ENCODE measurements around the gene AGA. TPM values are rescaled to one million over a fixed set of nuclear protein-coding genes. Genes with fewer than 3 reads are reported as not detected.

The AGA gene
- total RNA-seq, 2 donors from 2014 or later = 21.8 to 34.1 TPM

- Histone ChIP-seq H3K36me3 (no peaks in the 10 kb centered on the region), H3K27ac (no peak overlapping the region), H3K4me3 (no peak overlapping the region), H3K27me3 (replicated peaks; ENCODE audit: insufficient read depth) (no peaks in the 10 kb centered on the region), H3K9me3 (no peaks in the 10 kb centered on the region), H3K4me1 (ENCODE audit: control insufficient read depth in 1 of 2, low read depth in 2 of 2) (no peaks in the 10 kb centered on the region)
- ATAC-seq (ENCODE audit: insufficient number of reproducible peaks, low FRiP score, low read depth) = no peak
- no peak for TF ChIP-seq CTCF (IDR thresholded peaks at IDR 0.05)
- DNase-seq (ENCODE audit: low spot score) = no peak
Measured at GRCh38 chr4:177450426-177451107, 8.3 kb upstream of the AGA start.

DNA sequence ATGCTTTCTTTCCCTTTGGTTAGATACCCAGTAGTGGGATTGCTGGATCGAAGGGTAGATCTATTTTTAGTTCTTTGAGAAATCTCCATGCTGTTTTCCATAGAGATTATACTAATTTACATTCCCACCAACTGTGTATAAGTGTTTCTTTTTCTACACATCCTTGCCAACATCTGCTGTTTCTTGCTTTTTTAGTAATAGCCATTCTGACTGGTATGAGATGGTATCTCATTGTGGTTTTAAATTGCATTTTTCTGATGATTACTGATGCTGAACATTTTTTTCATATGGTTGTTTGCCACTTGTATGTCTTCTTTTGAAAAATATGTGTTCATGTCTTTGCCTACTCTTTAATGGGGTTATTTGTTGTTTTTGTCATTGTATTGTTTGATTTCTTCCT, 6.6 kb upstream of the AGA start:
- ATAC-seq (ENCODE audit: insufficient number of reproducible peaks, low FRiP score, low read depth) (no peak), DNase-seq (ENCODE audit: low spot score) (no peak)
- Histone ChIP-seq H3K9me3 (no peaks in the 10 kb centered on the region), H3K27me3 (replicated peaks; ENCODE audit: insufficient read depth) (no peaks in the 10 kb centered on the region), H3K36me3 (no peaks in the 10 kb centered on the region), H3K27ac (no peak overlapping the region), H3K4me1 (ENCODE audit: control insufficient read depth in 1 of 2, low read depth in 2 of 2) (no peaks in the 10 kb centered on the region), H3K4me3 (no peak overlapping the region)
- TF ChIP-seq CTCF (IDR thresholded peaks at IDR 0.05) = no peak

DNA sequence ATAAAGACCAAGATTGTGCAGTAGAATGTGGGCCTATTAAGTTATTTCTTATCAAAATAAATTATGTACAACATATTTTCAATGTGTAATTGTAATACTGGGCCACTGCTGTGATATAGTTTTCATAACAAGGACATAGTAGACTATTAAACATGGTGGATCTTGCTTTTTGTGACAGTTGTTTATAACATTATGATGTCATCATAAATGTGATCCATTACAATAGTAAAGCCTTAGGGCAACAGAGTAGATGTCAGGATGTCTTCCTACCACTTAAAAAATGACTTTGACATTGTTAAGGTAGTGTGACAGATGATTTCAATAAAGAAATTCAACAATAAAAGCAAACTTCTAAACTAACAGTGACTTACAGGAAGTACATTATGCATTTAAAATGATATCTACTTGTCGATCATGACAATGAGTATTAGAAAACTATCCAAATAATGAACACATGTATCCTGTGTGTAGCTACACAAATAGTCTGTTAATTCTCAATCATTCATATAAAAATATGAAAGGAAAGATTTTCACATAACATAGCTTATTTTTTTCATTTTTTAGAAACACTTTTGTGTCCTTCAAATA, 5.3 kb upstream of the AGA start:
- Histone ChIP-seq H3K27ac (no peak overlapping the region), H3K4me3 (no peak overlapping the region), H3K27me3 (replicated peaks; ENCODE audit: insufficient read depth) (no peaks in the 10 kb centered on the region), H3K9me3 (no peaks in the 10 kb centered on the region), H3K36me3 (no peaks in the 10 kb centered on the region), H3K4me1 (ENCODE audit: control insufficient read depth in 1 of 2, low read depth in 2 of 2) (peaks cover 0 to 4% of the 10 kb centered on the region in 2 donors)
- no peak for TF ChIP-seq CTCF (IDR thresholded peaks at IDR 0.05)
- DNase-seq (ENCODE audit: low spot score) = no peak
- no peak for ATAC-seq (ENCODE audit: insufficient number of reproducible peaks, low FRiP score, low read depth)

- ATAC-seq (ENCODE audit: insufficient number of reproducible peaks, low FRiP score, low read depth) (no peak), DNase-seq (ENCODE audit: low spot score) (no peak)
- H3K9me3 ChIP-seq = no peaks in the 10 kb centered on the region
- H3K4me1 ChIP-seq (ENCODE audit: control insufficient read depth in 1 of 2, low read depth in 2 of 2) = peaks cover 0 to 6% of the 10 kb centered on the region in 2 donors
- TF ChIP-seq CTCF (IDR thresholded peaks at IDR 0.05) = no peak
- no peak overlapping the region for H3K4me3 ChIP-seq
- no peak overlapping the region for H3K27ac ChIP-seq
- H3K27me3 ChIP-seq (replicated peaks; ENCODE audit: insufficient read depth) = no peaks in the 10 kb centered on the region
- H3K36me3 ChIP-seq = no peaks in the 10 kb centered on the region
Measured at GRCh38 chr4:177446586-177446985, 4.3 kb upstream of the AGA start.

DNA sequence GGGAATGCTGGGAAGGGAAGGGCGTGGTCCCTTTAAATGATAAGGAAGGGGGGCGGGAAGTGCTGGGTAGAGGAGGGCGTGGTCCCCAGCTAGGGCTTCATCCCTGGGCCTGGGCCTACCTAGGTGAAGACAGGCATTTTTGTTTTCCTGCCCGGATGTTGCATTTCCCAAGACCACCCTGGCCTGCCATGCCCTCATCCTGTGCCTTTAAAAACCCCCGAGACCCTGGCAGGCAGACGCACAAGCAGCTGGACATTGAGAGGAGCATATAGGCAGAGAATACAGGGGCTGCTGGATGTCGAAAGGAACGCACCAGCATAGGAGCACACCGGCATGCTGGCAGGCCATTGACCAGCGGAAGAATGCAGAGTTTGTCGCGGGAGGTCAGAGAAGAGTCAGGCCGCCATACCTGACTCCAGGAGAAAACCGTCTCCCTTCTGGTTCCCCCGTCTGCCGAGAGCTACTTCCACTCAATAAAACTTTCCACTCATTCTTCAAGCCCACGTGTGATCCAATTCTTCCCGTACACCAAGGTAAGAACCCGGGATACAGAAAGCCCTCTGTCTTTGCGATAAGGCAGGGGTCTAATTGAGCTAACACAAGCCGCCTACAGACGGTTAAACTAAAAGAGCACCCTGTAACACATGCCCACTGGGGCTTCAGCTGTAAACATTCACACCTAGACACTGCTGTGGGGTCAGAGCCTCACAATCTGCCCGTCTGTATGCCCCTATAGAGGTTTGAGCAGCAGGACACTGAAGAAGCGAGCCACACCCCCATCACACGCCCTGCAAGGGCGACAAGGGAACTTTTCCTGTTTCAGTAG, 2.9 kb upstream of the AGA start:
- Histone ChIP-seq H3K4me3 (peak overlapping the region; percentile 10), H3K9me3 (no peaks in the 10 kb centered on the region), H3K27ac (no peak overlapping the region), H3K4me1 (ENCODE audit: control insufficient read depth in 1 of 2, low read depth in 2 of 2) (peaks cover 0 to 12% of the 10 kb centered on the region in 2 donors), H3K27me3 (replicated peaks; ENCODE audit: insufficient read depth) (no peaks in the 10 kb centered on the region), H3K36me3 (no peaks in the 10 kb centered on the region)
- DNase-seq (ENCODE audit: low spot score) (no peak), ATAC-seq (ENCODE audit: insufficient number of reproducible peaks, low FRiP score, low read depth) (no peak)
- TF ChIP-seq CTCF (IDR thresholded peaks at IDR 0.05) = no peak
